CD4-positive, alpha-beta memory T cell (primary cell): ENCODE data around the gene TBX21. TPM values are rescaled to one million over a fixed set of nuclear protein-coding genes. Genes with fewer than 3 reads are reported as not detected.

ENCODE experiments used
- CTCF ChIA-PET: fragments of 350-600 bp; sonication (Branson Sonifier 250); formaldehyde crosslinking; loops from one replicate; lab custom pipeline; 2021; ENCODE audit warnings: inconsistent platforms; ENCODE audit not compliant: partially characterized antibody; lab: Charles Lee
- POLR2A ChIA-PET: fragments of 350-600 bp; sonication (Branson Sonifier 250); formaldehyde crosslinking; loops from one replicate; lab custom pipeline; 2021; ENCODE audit not compliant: partially characterized antibody; lab: Charles Lee
- DNase-seq, 5 donors: peaks; one replicate each; pipeline versions ENCODE4 v3.0.0 to v3.0.0-alpha.2; 2020 to 2022; ENCODE audit warnings: mixed read lengths in 1 of 5
- H3K27ac ChIP-seq: one replicate; pipeline ENCODE4 v1.7.0; 2013; ENCODE audit warnings: low read depth, low read length
- H3K27me3 ChIP-seq: 2 replicates; pipeline ENCODE4 v1.7.0; 2013; ENCODE audit warnings: mild to moderate bottlenecking, low read length, moderate library complexity; ENCODE audit not compliant: insufficient read depth
- H3K36me3 ChIP-seq: 2 replicates; pipeline ENCODE4 v1.7.0; 2013; ENCODE audit warnings: mild to moderate bottlenecking, low read length, moderate library complexity; ENCODE audit not compliant: insufficient read depth
- H3K4me1 ChIP-seq: 2 replicates; pipeline ENCODE4 v1.7.0; 2013; ENCODE audit warnings: mild to moderate bottlenecking, low read length, moderate library complexity; ENCODE audit not compliant: insufficient read depth
- H3K4me3 ChIP-seq, 2 donors: one replicate each; pipeline ENCODE4 v1.7.0; 2013; ENCODE audit warnings: low read length in 2 of 2, mild to moderate bottlenecking in 1 of 2
- H3K9me3 ChIP-seq, 2 donors: one replicate each; pipeline ENCODE4 v1.7.0; 2013; ENCODE audit warnings: low read length in 2 of 2, control low read depth in 1 of 2; ENCODE audit not compliant: control insufficient read depth in 1 of 2
- H3K27ac Mint-ChIP-seq, 7 donors: one replicate each; pipeline ENCODE4 v1.8.0; 2020 to 2021; ENCODE audit warnings: mixed read lengths in 7 of 7, mild to moderate bottlenecking in 6 of 7, inconsistent platforms in 3 of 7, moderate library complexity in 3 of 7
- H3K27me3 Mint-ChIP-seq, 2 donors: one replicate each; pipeline ENCODE4 v1.8.0; 2020 to 2021; ENCODE audit warnings: mixed read lengths in 2 of 2
- H3K36me3 Mint-ChIP-seq, 2 donors: one replicate each; pipeline ENCODE4 v1.8.0; 2020 to 2021; ENCODE audit warnings: mixed read lengths in 2 of 2, inconsistent platforms in 1 of 2, mild to moderate bottlenecking in 1 of 2
- H3K4me1 Mint-ChIP-seq, 4 donors: one replicate each; pipeline ENCODE4 v1.8.0; 2020 to 2021; ENCODE audit warnings: mixed read lengths in 4 of 4, mild to moderate bottlenecking in 1 of 4
- H3K4me3 Mint-ChIP-seq, 8 donors: one replicate each; pipeline ENCODE4 v1.8.0; 2020 to 2021; ENCODE audit warnings: mixed read lengths in 8 of 8, mild to moderate bottlenecking in 7 of 8, moderate library complexity in 6 of 8, inconsistent platforms in 3 of 8
- H3K9me3 Mint-ChIP-seq, 8 donors: one replicate each; pipeline ENCODE4 v1.8.0; 2020 to 2021; ENCODE audit warnings: mixed read lengths in 8 of 8, mild to moderate bottlenecking in 5 of 8, inconsistent platforms in 3 of 8, moderate library complexity in 1 of 8
- intact Hi-C: fragments of 100-400 bp; cut with micrococcal nuclease; formaldehyde crosslinking; loops from one replicate; pipeline ENCODE4 v1.15.1; 2023
- polyA plus RNA-seq, 2 donors: library from polyadenylated mRNA; unstranded; fragments of 300-500 nt; fragmentation: Illumina TruSeq; gene quantifications; one replicate each; pipeline ENCODE4 v1.2.3, GENCODE V29; 2021
- total RNA-seq, 2 experiments: library from RNA; stranded (reverse); gene quantifications; one replicate each; pipeline ENCODE4 v1.2.3, GENCODE V29; 2021

The TBX21 gene
- total and polyA plus RNA-seq, 4 experiments from 2014 or later: 6.8 to 17.9 (median 13.6) TPM

- peaks cover 15 to 56% (median 31%) of the 10 kb centered on the region in 4 donors for H3K4me1 Mint-ChIP-seq
- Histone ChIP-seq H3K4me1 (peaks cover 35% of the 10 kb centered on the region), H3K4me3 (peak overlapping the region; percentile 29 to 52), H3K9me3 (no peaks in the 10 kb centered on the region), H3K27me3 (no peaks in the 10 kb centered on the region), H3K36me3 (no peaks in the 10 kb centered on the region), H3K27ac (peak overlapping the region; percentile 39)
- no peaks in the 10 kb centered on the region for H3K27me3 Mint-ChIP-seq
- H3K4me3 Mint-ChIP-seq: peak overlapping the region; percentile 79 to 93 (median 88)
- peaks cover 0 to 4% of the 10 kb centered on the region in 2 donors for H3K36me3 Mint-ChIP-seq
- CTCF ChIA-PET: interaction anchor here (0.7 to 8.6 kb wide), 3 partner anchors 21 to 37 kb away, joined by 3 to 118 read pairs (median 62); partner anchors contain the start of gene TBX21
- H3K27ac Mint-ChIP-seq: peak overlapping the region; percentile 0 to 94 (median 82)
- POLR2A ChIA-PET: interaction anchor here (0.6 to 3.7 kb wide), 12 partner anchors 8 to 760 kb away, joined by 3 to 34 read pairs (median 4); partner anchors contain the start of genes KPNB1 and TBX21
- intact Hi-C loops: loop anchor here (5.0 kb wide), 1 partner anchor 33 kb away; no protein-coding TSS in a partner anchor
- H3K9me3 Mint-ChIP-seq: no peaks in the 10 kb centered on the region
- DNase-seq: no peak
Observed at GRCh38 chr17:47694581-47695428, 38.2 kb upstream of the TBX21 start.

GRCh38 chr17:47695429-47696376 is 37.3 kb upstream of the TBX21 start:
- CTCF ChIA-PET: interaction anchor here (1.0 to 8.6 kb wide), 6 partner anchors 13 to 107 kb away, joined by 3 to 118 read pairs (median 34); partner anchors contain the start of gene TBX21

GRCh38 chr17:47696717-47697642 is 36.1 kb upstream of the TBX21 start:
- Histone ChIP-seq H3K4me1 (peaks cover 52% of the 10 kb centered on the region), H3K4me3 (no peak overlapping the region), H3K27ac (no peak overlapping the region), H3K36me3 (no peaks in the 10 kb centered on the region), H3K27me3 (no peaks in the 10 kb centered on the region), H3K9me3 (no peaks in the 10 kb centered on the region)
- peaks cover 20 to 70% (median 38%) of the 10 kb centered on the region in 4 donors for H3K4me1 Mint-ChIP-seq
- peak overlapping the region in 4 of 7 donors; percentile 46 to 82 (median 60) for H3K27ac Mint-ChIP-seq
- intact Hi-C loops: loop anchor here (5.0 kb wide), 1 partner anchor 35 kb away; no protein-coding TSS in a partner anchor
- no peaks in the 10 kb centered on the region for H3K9me3 Mint-ChIP-seq
- no peak for DNase-seq
- peaks cover 0 to 4% of the 10 kb centered on the region in 2 donors for H3K36me3 Mint-ChIP-seq
- no peaks in the 10 kb centered on the region for H3K27me3 Mint-ChIP-seq
- CTCF ChIA-PET: interaction anchor here (0.9 to 8.6 kb wide), 17 partner anchors 8 to 105 kb away, joined by 3 to 118 read pairs (median 4); partner anchors contain the start of genes KPNB1 and TBX21
- H3K4me3 Mint-ChIP-seq: peak overlapping the region in 7 of 8 donors; percentile 7 to 60 (median 38)
- POLR2A ChIA-PET: interaction anchor here (0.6 to 3.4 kb wide), 6 partner anchors 8 to 199 kb away, joined by 3 to 34 read pairs (median 4); partner anchors contain the start of gene TBX21

More at GRCh38 chr17:47695429-47696376, 37.3 kb upstream of the TBX21 start:
- no peak for DNase-seq
- Mint-ChIP-seq H3K27ac (peak overlapping the region; percentile 48 to 94 (median 82)), H3K36me3 (peaks cover 0 to 4% of the 10 kb centered on the region in 2 donors), H3K9me3 (no peaks in the 10 kb centered on the region), H3K27me3 (no peaks in the 10 kb centered on the region), H3K4me3 (peak overlapping the region; percentile 79 to 93 (median 88)), H3K4me1 (peaks cover 15 to 62% (median 32%) of the 10 kb centered on the region in 4 donors)
- Histone ChIP-seq H3K36me3 (no peaks in the 10 kb centered on the region), H3K9me3 (no peaks in the 10 kb centered on the region), H3K4me3 (peak overlapping the region; percentile 29 to 52), H3K4me1 (peaks cover 40% of the 10 kb centered on the region), H3K27ac (peak overlapping the region; percentile 19), H3K27me3 (no peaks in the 10 kb centered on the region)
- POLR2A ChIA-PET: interaction anchor here (0.9 to 3.7 kb wide), 8 partner anchors 11 to 200 kb away, joined by 3 to 34 read pairs (median 15); partner anchors contain the start of genes KPNB1 and TBX21
- intact Hi-C loops: loop anchor here (5.0 kb wide), 1 partner anchor 33 kb away; no protein-coding TSS in a partner anchor

- H3K36me3 Mint-ChIP-seq: peaks cover 0 to 4% of the 10 kb centered on the region in 2 donors
- H3K4me3 Mint-ChIP-seq: peak overlapping the region in 2 of 8 donors; percentile 20 to 77
- no peaks in the 10 kb centered on the region for H3K9me3 Mint-ChIP-seq
- H3K36me3 ChIP-seq: no peaks in the 10 kb centered on the region
- ChIA-PET POLR2A (interaction anchor here (0.6 to 3.4 kb wide), 6 partner anchors 9 to 197 kb away, joined by 3 to 34 read pairs (median 4); partner anchors contain the start of gene TBX21), CTCF (interaction anchor here (0.7 to 8.6 kb wide), 21 partner anchors 9 to 92 kb away, joined by 3 to 118 read pairs (median 5); partner anchors contain the start of genes KPNB1 and TBX21)
- H3K27ac ChIP-seq: no peak overlapping the region
- peaks cover 22 to 67% (median 39%) of the 10 kb centered on the region in 4 donors for H3K4me1 Mint-ChIP-seq
- H3K27me3 Mint-ChIP-seq: no peaks in the 10 kb centered on the region
- no peaks in the 10 kb centered on the region for H3K27me3 ChIP-seq
- peak overlapping the region in 3 of 7 donors; percentile 0 to 82 (median 80) for H3K27ac Mint-ChIP-seq
- intact Hi-C loops: loop anchor here (1.0 to 5.0 kb wide), 3 partner anchors 35 to 104 kb away; partner anchors contain the start of gene TBX21
- H3K9me3 ChIP-seq: no peaks in the 10 kb centered on the region
- H3K4me1 ChIP-seq: peaks cover 52% of the 10 kb centered on the region
- no peak for DNase-seq
- no peak overlapping the region for H3K4me3 ChIP-seq
Observed at GRCh38 chr17:47697906-47698711, 34.9 kb upstream of the TBX21 start.

GRCh38 chr17:47698749-47699535 is 34.1 kb upstream of the TBX21 start:
- intact Hi-C loops: loop anchor here (1.0 to 5.0 kb wide), 7 partner anchors 18 to 103 kb away; partner anchors contain the start of gene TBX21
- no peaks in the 10 kb centered on the region for H3K27me3 ChIP-seq
- ChIA-PET CTCF (interaction anchor here (0.8 to 8.6 kb wide), 23 partner anchors 9 to 191 kb away, joined by 3 to 118 read pairs (median 5); partner anchors contain the start of gene TBX21), POLR2A (interaction anchor here (0.6 to 3.4 kb wide), 4 partner anchors 27 to 197 kb away, joined by 4 to 34 read pairs (median 4); partner anchors contain the start of gene TBX21)
- peak overlapping the region in 4 of 8 donors; percentile 7 to 77 (median 20) for H3K4me3 Mint-ChIP-seq
- H3K4me1 ChIP-seq: peaks cover 56% of the 10 kb centered on the region
- no peak overlapping the region for H3K4me3 ChIP-seq
- no peaks in the 10 kb centered on the region for H3K9me3 ChIP-seq
- H3K4me1 Mint-ChIP-seq: peaks cover 26 to 70% (median 44%) of the 10 kb centered on the region in 4 donors
- H3K36me3 ChIP-seq: no peaks in the 10 kb centered on the region
- peaks cover 0 to 1% of the 10 kb centered on the region in 2 donors for H3K36me3 Mint-ChIP-seq
- H3K9me3 Mint-ChIP-seq: no peaks in the 10 kb centered on the region
- H3K27ac ChIP-seq: no peak overlapping the region
- H3K27me3 Mint-ChIP-seq: no peaks in the 10 kb centered on the region
- peak overlapping the region in 5 of 7 donors; percentile 0 to 80 (median 66) for H3K27ac Mint-ChIP-seq
- DNase-seq: peak; percentile 57 to 74 (median 69)
